WTC11 (cell line): ENCODE results near the gene CAPN1. TPM values are rescaled to one million over a fixed set of nuclear protein-coding genes. Genes with fewer than 3 reads are reported as not detected.

Experiments
- ATAC-seq: fragments of 200-7000 bp; cut with Tn5 transposase; 2 replicates; pipeline ENCODE4 v1.10.0; 2021; ENCODE audit warnings: mild to moderate bottlenecking, moderate library complexity
- CTCF ChIA-PET: fragments of 300-600 bp; sonication (Branson Sonifier 250); formaldehyde crosslinking; loops from one replicate; lab custom pipeline; 2021; ENCODE audit warnings: antibody characterized with exemption; lab: Charles Lee
- POLR2A ChIA-PET: fragments of 350-600 bp; sonication (Branson Sonifier 250); formaldehyde crosslinking; loops from one replicate; lab custom pipeline; 2021; ENCODE audit warnings: antibody characterized with exemption; lab: Charles Lee
- DNase-seq: peaks from one replicate; pipeline ENCODE4 v3.0.0; 2021; ENCODE audit warnings: low spot score
- H3K27ac Mint-ChIP-seq: 2 replicates; pipeline ENCODE4 v1.8.0; 2021; ENCODE audit warnings: mixed read lengths
- H3K27me3 Mint-ChIP-seq: 2 replicates; pipeline ENCODE4 v1.8.0; 2021; ENCODE audit warnings: low read depth, mild to moderate bottlenecking, moderate library complexity, mixed read lengths
- H3K36me3 Mint-ChIP-seq: 2 replicates; pipeline ENCODE4 v1.8.0; 2021; ENCODE audit warnings: mixed read lengths
- H3K4me1 Mint-ChIP-seq: 2 replicates; pipeline ENCODE4 v1.8.0; 2022; ENCODE audit warnings: mixed read lengths
- H3K4me3 Mint-ChIP-seq: 2 replicates; pipeline ENCODE4 v1.8.0; 2021; ENCODE audit warnings: mild to moderate bottlenecking, moderate library complexity, mixed read lengths
- H3K9me3 Mint-ChIP-seq: 2 replicates; pipeline ENCODE4 v1.8.0; 2021; ENCODE audit warnings: mixed read lengths
- CREM ChIP-seq: sonication (generic); formaldehyde crosslinking; IDR thresholded peaks from 2 replicates; pipeline ENCODE4 v1.8.1; 2022; ENCODE audit warnings: mild to moderate bottlenecking, missing genetic modification reagents, moderate library complexity
- CTCF ChIP-seq: fragments of 200-600 bp; IDR thresholded peaks from 2 replicates; pipeline ENCODE4 v1.8.0; 2022; ENCODE audit warnings: antibody characterized with exemption
- ELF4 ChIP-seq: sonication (generic); formaldehyde crosslinking; IDR thresholded peaks from 2 replicates; pipeline ENCODE4 v1.8.1; 2022; ENCODE audit warnings: low read depth, mild to moderate bottlenecking, moderate library complexity, missing genetic modification reagents
- ERG ChIP-seq: fragments of 250-450 bp; sonication (Bioruptor Pico); IDR thresholded peaks from 2 replicates; pipeline ENCODE4 v1.8.0; 2021; ENCODE audit warnings: mild to moderate bottlenecking
- FOXP1 ChIP-seq: sonication (generic); formaldehyde crosslinking; IDR thresholded peaks from 2 replicates; pipeline ENCODE4 v1.8.0; 2022; ENCODE audit warnings: missing genetic modification reagents, mild to moderate bottlenecking, moderate library complexity, borderline replicate concordance
- JUN ChIP-seq: sonication (generic); formaldehyde crosslinking; IDR thresholded peaks from 2 replicates; pipeline ENCODE4 v1.8.0; 2023; ENCODE audit warnings: mild to moderate bottlenecking, missing genetic modification reagents
- MXD4 ChIP-seq: fragments of 250-450 bp; sonication (Bioruptor Pico); IDR thresholded peaks from 2 replicates; pipeline ENCODE4 v1.8.0; 2021; ENCODE audit warnings: mild to moderate bottlenecking, moderate library complexity, borderline replicate concordance
- NR2C2 ChIP-seq: sonication (generic); formaldehyde crosslinking; IDR thresholded peaks from 2 replicates; pipeline ENCODE4 v1.8.0; 2022; ENCODE audit warnings: mild to moderate bottlenecking, missing genetic modification reagents
- OVOL2 ChIP-seq: fragments of 250-450 bp; sonication (Bioruptor Pico); IDR thresholded peaks from 2 replicates; pipeline ENCODE4 v1.9.0; 2021; ENCODE audit warnings: mild to moderate bottlenecking, borderline replicate concordance
- SMAD3 ChIP-seq: sonication (generic); formaldehyde crosslinking; IDR thresholded peaks from 2 replicates; pipeline ENCODE4 v1.8.0; 2022; ENCODE audit warnings: missing genetic modification reagents, mild to moderate bottlenecking, borderline replicate concordance
- SMAD4 ChIP-seq: sonication (generic); formaldehyde crosslinking; IDR thresholded peaks from 2 replicates; pipeline ENCODE4 v1.8.0; 2022; ENCODE audit warnings: mild to moderate bottlenecking, missing genetic modification reagents
- TCF7 ChIP-seq: sonication (generic); formaldehyde crosslinking; IDR thresholded peaks from 2 replicates; pipeline ENCODE4 v1.8.0; 2022; ENCODE audit warnings: mild to moderate bottlenecking, low read depth, missing genetic modification reagents, moderate library complexity
- ZNF121 ChIP-seq: sonication (generic); formaldehyde crosslinking; IDR thresholded peaks from 2 replicates; pipeline ENCODE4 v1.8.0; 2023; ENCODE audit warnings: missing genetic modification reagents
- ZNF219 ChIP-seq: sonication (generic); formaldehyde crosslinking; IDR thresholded peaks from 2 replicates; pipeline ENCODE4 v1.8.0; 2023; ENCODE audit warnings: missing genetic modification reagents, mild to moderate bottlenecking, borderline replicate concordance
- ZNF263 ChIP-seq: sonication (generic); formaldehyde crosslinking; IDR thresholded peaks from 2 replicates; pipeline ENCODE4 v1.8.1; 2022; ENCODE audit warnings: low read depth, mild to moderate bottlenecking, moderate library complexity, missing genetic modification reagents
- ZNF671 ChIP-seq: fragments of 250-450 bp; sonication (Bioruptor Pico); IDR thresholded peaks from 2 replicates; pipeline ENCODE4 v1.8.0; 2021; ENCODE audit warnings: mild to moderate bottlenecking
- total RNA-seq: library from RNA; stranded (reverse); gene quantifications from 3 replicates; pipeline ENCODE4 v1.2.3, GENCODE V29; 2021
- TF ChIP-seq, protein P1 (sequence below): sonication (generic); formaldehyde crosslinking; IDR thresholded peaks from 2 replicates; pipeline ENCODE4 v1.8.1; 2023; ENCODE audit warnings: mild to moderate bottlenecking, missing genetic modification reagents
- TF ChIP-seq, protein P2 (sequence below): sonication (generic); formaldehyde crosslinking; IDR thresholded peaks from 2 replicates; pipeline ENCODE4 v1.8.0; 2023; ENCODE audit warnings: missing genetic modification reagents, mild to moderate bottlenecking, borderline replicate concordance
- TF ChIP-seq, protein P3 (sequence below): sonication (generic); formaldehyde crosslinking; IDR thresholded peaks from 2 replicates; pipeline ENCODE4 v1.8.0; 2022; ENCODE audit warnings: missing genetic modification reagents

Gene CAPN1
- total RNA-seq, 1 experiment from 2014 or later: 257 TPM

DNA sequence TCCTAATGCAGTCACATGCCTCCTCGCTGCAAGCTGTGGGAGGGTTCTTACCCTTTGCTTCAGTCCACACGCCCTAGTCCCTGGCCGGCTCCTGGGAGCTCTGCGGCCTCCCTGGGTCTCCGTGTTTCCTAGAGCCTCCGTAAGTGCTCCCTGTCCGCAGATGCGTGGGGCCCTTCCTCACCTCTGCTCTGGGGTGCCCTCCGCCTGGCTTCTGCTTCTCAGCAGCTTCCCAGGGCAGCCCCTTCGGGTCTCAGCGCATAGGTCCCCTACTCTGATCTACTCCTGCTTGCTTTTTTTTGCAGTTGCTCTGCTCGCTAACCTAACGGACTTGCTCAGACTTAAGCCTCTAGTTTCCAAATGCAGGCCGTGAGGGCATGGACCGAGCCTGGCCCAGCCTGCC lies 22.4 kb downstream of the CAPN1 start:
- TF ChIP-seq ZNF671 (CRISPR knock-in tag) (no peak), ZNF263 (CRISPR knock-in tag) (peak; percentile 41; the same call in 1 of the 2 replicates)
- TF ChIP-seq, all 79 proteins: peak for 1
- H3K27ac Mint-ChIP-seq: peak overlapping the region; percentile 85
- ATAC-seq (peak; percentile 11), DNase-seq (peak; percentile 12)
- H3K4me1 Mint-ChIP-seq: peaks cover 16% of the 10 kb centered on the region
- POLR2A ChIA-PET: interaction anchor here (0.5 to 1.1 kb wide), 4 partner anchors 21 to 1343 kb away, joined by 3 read pairs; partner anchors contain the start of gene POLA2
- H3K4me3 Mint-ChIP-seq: peak overlapping the region; percentile 60
- H3K36me3 Mint-ChIP-seq: peaks cover 43% of the 10 kb centered on the region
- H3K9me3 Mint-ChIP-seq: no peaks in the 10 kb centered on the region
- CTCF ChIA-PET: interaction anchor here (0.6 to 6.3 kb wide), 28 partner anchors 10 to 400 kb away, joined by 3 to 82 read pairs (median 5); partner anchors contain the start of genes CAPN1, CDC42EP2, POLA2 and VPS51
- H3K27me3 Mint-ChIP-seq: no peaks in the 10 kb centered on the region

DNA sequence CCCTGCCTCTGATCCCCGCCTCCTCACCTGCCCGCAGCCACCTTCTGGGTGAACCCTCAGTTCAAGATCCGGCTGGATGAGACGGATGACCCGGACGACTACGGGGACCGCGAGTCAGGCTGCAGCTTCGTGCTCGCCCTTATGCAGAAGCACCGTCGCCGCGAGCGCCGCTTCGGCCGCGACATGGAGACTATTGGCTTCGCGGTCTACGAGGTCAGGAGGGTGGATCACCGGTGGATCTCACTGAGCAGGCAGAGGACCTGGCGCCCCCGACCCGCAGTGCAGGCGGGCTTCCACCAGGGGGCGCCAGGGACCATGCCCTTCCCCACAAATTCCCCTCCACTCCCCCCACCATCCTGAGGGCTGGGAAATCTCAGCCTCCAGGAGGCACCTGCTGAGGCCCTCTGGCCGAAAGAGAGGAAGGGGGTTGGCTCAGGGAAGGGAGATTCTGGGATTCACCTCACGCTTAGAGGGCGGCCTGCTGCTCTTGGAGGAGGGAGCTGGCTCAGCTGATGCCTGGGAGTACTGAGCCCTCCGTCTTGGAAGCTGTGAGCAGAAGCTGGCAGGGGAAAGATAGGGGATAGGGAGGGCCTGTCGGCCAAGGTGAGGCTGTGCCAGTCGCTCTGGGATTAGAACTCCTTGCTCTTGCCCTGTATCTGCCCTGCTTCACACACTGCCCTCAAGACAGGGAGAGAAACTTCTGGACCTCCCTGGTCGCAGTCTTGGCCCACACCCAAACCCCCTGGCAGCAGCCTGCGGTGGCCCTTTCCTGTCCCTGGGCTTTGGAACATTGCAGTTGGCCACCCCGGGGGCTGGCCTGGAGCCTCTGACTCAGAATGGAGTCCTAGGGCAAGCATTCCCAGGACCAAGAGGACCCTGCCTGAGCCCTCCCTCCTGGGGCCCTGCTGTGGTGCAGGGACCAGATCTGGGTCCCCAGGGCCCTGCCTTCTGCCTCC lies 23.2 kb downstream of the CAPN1 start:
- Mint-ChIP-seq H3K27ac (peak overlapping the region; percentile 93), H3K9me3 (no peaks in the 10 kb centered on the region), H3K4me1 (peaks cover 16% of the 10 kb centered on the region), H3K36me3 (peaks cover 43% of the 10 kb centered on the region), H3K27me3 (no peaks in the 10 kb centered on the region), H3K4me3 (peak overlapping the region; percentile 60)
- DNase-seq (peak; percentile 88), ATAC-seq (peak; percentile 93)
- ChIA-PET POLR2A (interaction anchor here (0.6 to 1.4 kb wide), 4 partner anchors 19 to 57 kb away, joined by 3 read pairs; partner anchors contain the start of gene POLA2), CTCF (interaction anchor here (0.5 to 6.3 kb wide), 39 partner anchors 9 to 840 kb away, joined by 3 to 82 read pairs (median 4); partner anchors contain the start of genes CAPN1, CDC42EP2, POLA2 and SPDYC)
- TF ChIP-seq NR2C2 (CRISPR knock-in tag): no peak
- 0 out of 2 replicates have a peak, but pooled peaks have one; percentile 75 for TF ChIP-seq FOXP1
- TF ChIP-seq, protein P1, sequence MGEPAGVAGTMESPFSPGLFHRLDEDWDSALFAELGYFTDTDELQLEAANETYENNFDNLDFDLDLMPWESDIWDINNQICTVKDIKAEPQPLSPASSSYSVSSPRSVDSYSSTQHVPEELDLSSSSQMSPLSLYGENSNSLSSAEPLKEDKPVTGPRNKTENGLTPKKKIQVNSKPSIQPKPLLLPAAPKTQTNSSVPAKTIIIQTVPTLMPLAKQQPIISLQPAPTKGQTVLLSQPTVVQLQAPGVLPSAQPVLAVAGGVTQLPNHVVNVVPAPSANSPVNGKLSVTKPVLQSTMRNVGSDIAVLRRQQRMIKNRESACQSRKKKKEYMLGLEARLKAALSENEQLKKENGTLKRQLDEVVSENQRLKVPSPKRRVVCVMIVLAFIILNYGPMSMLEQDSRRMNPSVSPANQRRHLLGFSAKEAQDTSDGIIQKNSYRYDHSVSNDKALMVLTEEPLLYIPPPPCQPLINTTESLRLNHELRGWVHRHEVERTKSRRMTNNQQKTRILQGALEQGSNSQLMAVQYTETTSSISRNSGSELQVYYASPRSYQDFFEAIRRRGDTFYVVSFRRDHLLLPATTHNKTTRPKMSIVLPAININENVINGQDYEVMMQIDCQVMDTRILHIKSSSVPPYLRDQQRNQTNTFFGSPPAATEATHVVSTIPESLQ (CRISPR knock-in tag): no peak
- no peak for TF ChIP-seq SMAD4 (CRISPR knock-in tag)
- no peak for TF ChIP-seq JUN (CRISPR knock-in tag)
- TF ChIP-seq ELF4: no peak
- TF ChIP-seq MXD4 (CRISPR knock-in tag): no peak
- no peak for TF ChIP-seq ERG (CRISPR knock-in tag)
- TF ChIP-seq ZNF121 (CRISPR knock-in tag): peak; percentile 52; the same call in 1 of the 2 replicates
- TF ChIP-seq SMAD3 (CRISPR knock-in tag): peak; percentile 56; the same call in 1 of the 2 replicates
- TF ChIP-seq CREM (CRISPR knock-in tag): no peak
- no peak for TF ChIP-seq ZNF219
- no peak for TF ChIP-seq OVOL2 (CRISPR knock-in tag)
- TF ChIP-seq, protein P2, sequence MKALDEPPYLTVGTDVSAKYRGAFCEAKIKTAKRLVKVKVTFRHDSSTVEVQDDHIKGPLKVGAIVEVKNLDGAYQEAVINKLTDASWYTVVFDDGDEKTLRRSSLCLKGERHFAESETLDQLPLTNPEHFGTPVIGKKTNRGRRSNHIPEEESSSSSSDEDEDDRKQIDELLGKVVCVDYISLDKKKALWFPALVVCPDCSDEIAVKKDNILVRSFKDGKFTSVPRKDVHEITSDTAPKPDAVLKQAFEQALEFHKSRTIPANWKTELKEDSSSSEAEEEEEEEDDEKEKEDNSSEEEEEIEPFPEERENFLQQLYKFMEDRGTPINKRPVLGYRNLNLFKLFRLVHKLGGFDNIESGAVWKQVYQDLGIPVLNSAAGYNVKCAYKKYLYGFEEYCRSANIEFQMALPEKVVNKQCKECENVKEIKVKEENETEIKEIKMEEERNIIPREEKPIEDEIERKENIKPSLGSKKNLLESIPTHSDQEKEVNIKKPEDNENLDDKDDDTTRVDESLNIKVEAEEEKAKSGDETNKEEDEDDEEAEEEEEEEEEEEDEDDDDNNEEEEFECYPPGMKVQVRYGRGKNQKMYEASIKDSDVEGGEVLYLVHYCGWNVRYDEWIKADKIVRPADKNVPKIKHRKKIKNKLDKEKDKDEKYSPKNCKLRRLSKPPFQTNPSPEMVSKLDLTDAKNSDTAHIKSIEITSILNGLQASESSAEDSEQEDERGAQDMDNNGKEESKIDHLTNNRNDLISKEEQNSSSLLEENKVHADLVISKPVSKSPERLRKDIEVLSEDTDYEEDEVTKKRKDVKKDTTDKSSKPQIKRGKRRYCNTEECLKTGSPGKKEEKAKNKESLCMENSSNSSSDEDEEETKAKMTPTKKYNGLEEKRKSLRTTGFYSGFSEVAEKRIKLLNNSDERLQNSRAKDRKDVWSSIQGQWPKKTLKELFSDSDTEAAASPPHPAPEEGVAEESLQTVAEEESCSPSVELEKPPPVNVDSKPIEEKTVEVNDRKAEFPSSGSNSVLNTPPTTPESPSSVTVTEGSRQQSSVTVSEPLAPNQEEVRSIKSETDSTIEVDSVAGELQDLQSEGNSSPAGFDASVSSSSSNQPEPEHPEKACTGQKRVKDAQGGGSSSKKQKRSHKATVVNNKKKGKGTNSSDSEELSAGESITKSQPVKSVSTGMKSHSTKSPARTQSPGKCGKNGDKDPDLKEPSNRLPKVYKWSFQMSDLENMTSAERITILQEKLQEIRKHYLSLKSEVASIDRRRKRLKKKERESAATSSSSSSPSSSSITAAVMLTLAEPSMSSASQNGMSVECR: peak; percentile 67; the same call in 1 of the 2 replicates
- TF ChIP-seq CTCF: peak; percentile 99
- TF ChIP-seq, protein P3, sequence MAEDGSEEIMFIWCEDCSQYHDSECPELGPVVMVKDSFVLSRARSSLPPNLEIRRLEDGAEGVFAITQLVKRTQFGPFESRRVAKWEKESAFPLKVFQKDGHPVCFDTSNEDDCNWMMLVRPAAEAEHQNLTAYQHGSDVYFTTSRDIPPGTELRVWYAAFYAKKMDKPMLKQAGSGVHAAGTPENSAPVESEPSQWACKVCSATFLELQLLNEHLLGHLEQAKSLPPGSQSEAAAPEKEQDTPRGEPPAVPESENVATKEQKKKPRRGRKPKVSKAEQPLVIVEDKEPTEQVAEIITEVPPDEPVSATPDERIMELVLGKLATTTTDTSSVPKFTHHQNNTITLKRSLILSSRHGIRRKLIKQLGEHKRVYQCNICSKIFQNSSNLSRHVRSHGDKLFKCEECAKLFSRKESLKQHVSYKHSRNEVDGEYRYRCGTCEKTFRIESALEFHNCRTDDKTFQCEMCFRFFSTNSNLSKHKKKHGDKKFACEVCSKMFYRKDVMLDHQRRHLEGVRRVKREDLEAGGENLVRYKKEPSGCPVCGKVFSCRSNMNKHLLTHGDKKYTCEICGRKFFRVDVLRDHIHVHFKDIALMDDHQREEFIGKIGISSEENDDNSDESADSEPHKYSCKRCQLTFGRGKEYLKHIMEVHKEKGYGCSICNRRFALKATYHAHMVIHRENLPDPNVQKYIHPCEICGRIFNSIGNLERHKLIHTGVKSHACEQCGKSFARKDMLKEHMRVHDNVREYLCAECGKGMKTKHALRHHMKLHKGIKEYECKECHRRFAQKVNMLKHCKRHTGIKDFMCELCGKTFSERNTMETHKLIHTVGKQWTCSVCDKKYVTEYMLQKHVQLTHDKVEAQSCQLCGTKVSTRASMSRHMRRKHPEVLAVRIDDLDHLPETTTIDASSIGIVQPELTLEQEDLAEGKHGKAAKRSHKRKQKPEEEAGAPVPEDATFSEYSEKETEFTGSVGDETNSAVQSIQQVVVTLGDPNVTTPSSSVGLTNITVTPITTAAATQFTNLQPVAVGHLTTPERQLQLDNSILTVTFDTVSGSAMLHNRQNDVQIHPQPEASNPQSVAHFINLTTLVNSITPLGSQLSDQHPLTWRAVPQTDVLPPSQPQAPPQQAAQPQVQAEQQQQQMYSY: no peak
- TF ChIP-seq TCF7 (CRISPR knock-in tag): no peak
